ENCODE results near the gene KIAA1671.
A peak's percentile ranks its signal among the peaks of the same experiment; 100 is the strongest.

Gene KIAA1671

GRCh38 chr22:25048659-25049647 is 96.4 kb downstream of the KIAA1671 start:
- DNase-seq, result peak; percentile 69

DNA sequence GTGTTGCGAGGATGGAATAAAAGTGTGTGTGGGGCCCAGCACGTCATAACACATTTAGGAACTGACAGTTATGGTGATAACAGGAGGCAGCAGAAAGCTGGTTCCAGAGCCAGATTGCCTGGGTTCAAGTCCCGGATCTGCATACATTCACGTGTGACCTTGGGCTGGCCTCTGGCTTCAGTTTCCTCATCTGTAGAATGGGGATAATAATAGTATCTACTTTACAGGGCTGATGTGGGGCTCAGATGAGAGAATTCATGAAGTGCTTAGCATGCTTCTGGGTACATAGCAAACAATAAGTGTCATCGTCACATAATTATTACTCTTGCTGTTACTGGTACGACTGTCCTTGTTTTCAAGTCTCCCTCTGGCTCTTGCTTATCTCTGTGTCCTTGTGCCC is 97.3 kb downstream of the KIAA1671 start:
- no peak for DNase-seq

DNA sequence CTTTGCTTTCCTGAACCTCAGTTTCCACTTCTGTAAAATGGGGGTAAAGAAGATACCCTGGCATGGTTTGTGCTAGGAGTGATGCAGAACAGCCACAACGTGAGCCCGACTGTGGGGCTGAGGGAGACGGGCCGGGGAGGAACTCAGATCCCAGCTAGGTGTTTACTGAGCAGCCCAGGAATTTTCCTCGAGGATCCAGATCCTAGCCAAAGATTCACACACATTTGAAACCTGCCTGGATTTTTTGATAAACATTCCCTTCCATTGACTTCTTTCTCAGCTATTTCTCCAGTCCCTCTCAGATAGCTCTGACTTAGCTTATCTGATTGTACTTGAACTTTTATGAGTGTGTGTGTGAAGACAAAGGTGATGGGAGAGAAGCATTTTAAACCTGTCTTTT is 98.0 kb downstream of the KIAA1671 start:
- DNase-seq, result no peak

GRCh38 chr22:25051073-25051472 is 98.6 kb downstream of the KIAA1671 start:
- DNase-seq, result no peak

GRCh38 chr22:25051983-25052710 is 99.6 kb downstream of the KIAA1671 start:
- no peak for DNase-seq

DNA sequence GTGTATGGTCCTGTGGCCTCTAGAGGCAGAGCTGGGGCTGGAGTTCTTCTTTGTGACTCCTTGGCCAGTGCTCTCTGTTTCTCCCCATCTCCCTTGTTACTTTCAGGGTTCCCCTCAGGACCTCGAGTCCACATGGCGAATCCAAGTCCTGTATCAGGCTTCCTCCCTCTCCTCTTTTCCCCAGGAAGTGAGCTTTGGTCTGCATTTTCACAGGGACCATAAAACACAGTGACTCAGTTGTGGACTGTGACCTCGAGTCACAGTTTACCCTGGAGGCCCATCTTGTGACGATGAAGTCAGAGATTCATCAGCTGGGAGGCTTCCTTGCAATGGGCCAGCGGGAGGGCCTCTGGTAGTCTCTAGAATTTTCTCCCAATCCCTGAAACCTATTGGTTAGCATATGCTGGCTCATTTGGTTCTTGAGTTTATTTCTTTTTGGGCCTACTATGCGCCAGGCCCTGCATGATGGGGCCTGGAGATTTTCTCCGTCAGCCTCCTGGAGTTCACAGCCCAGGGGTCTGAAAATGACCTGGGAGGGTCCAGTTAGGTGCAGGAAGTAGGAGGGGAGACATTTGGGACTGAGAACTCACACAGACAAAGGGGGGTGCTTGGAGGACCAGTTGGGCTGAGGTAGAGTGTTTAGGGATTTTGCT is 100.8 kb downstream of the KIAA1671 start:
- no peak for DNase-seq

GRCh38 chr22:25054943-25055511 is 102.5 kb downstream of the KIAA1671 start:
- no peak for DNase-seq

- peak; percentile 82 for DNase-seq
Measured at GRCh38 chr22:25057013-25057881, 104.7 kb downstream of the KIAA1671 start.

DNA sequence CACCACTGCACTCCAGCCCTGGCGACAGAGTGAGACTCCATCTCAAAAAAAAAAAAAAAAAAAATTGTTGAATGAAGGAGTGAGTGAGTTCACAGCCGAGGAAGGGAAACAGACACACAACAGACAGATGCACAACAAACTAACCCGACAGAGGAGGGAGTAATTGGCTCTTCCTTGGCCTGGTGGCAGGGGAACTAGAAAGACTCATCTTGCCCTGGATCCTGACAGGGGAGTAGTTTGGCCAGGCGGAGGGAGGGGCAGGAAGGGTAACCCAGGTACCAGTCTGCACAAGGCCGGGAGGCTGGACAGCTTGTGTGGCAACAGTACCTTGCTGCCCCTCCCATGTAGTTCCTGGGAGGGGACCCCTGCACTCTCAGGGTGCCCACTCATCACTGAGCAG is 106.9 kb downstream of the KIAA1671 start:
- DNase-seq, result no peak

DNA sequence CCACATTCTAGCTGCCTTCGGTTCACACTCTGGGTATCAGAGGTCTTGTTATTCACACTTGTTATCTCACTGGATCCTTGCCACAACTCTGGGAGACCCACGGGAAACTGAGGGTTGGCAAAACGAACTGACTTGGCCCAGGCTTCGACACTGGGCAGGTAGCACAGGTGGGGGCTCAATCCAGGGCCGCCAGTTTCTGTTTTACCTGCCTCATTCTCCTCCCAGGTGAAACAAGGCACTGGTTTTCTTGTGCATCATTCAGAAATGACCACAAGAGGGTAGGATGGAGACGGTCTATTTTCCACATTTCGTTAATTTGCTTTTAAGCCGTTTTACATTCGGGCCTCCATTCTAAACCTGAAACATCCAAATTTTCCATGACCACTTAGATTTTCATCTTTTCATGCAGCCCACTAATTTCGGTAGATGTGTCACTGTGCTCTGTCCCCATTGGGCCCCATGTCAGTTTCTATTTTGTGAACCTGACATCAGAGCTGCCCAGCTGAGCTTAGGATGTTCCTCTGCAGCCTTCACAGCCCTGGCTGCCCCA is 108.1 kb downstream of the KIAA1671 start:
- peak; percentile 40 for DNase-seq

DNA sequence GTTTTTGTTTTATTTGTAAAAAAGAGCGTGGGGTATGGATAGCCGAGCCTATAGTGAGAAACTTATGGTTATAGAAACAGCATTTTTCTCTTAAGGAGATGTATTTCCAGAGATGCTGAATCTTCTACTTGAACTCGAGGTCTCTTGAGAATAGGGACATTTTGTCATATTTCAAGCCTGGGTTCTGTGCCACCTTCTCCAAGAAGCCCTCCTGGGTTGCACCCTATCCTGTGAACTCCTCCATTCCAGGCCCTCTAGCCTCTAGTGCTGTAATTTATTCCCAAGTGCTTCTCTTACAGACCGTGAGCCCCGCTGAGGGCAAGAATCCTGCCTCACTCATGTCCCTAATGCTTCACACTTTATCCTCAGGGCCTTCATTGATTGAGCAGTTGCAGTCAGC is 108.6 kb downstream of the KIAA1671 start:
- no peak for DNase-seq

- DNase-seq, result no peak
Measured at GRCh38 chr22:25061605-25062376, 109.3 kb downstream of the KIAA1671 start.

DNA sequence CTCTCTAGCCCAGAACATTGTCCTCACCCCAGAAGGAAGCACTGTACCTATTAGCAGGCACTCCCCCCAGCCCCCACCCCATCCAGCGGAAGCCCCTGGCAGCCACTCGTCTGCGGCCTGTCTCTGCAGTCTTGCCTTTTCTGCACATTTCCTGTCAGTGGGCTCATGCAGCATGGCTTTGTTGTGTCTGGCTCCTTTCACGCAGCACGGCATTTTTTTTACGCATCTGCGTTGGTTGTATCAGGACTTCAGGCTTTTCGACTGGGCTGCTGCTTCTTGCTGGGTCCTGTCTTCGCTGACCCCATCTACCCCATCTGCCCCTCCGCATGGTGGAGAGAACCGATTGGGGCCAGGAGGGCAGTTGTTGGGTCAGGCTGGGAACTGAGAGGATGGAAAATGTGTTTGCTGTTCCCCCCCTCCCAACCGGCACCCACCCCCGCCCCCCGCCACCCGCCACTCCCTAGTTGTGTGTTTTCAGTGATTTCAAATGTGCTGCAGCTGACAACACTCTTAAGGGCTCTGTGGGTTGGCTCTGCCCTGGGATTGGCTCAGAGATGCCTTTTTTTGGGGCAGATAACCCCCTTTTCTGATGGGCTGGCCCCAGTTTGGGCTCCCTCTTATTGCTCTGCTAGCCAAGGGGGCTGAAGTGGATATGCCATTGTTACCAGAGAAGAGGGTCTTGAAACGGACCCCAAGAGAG is 110.0 kb downstream of the KIAA1671 start:
- peak; percentile 77 for DNase-seq

- no peak for DNase-seq
Measured at GRCh38 chr22:25064894-25065560, 112.5 kb downstream of the KIAA1671 start.

GRCh38 chr22:25066861-25067435 is 114.4 kb downstream of the KIAA1671 start:
- DNase-seq, result no peak

DNA sequence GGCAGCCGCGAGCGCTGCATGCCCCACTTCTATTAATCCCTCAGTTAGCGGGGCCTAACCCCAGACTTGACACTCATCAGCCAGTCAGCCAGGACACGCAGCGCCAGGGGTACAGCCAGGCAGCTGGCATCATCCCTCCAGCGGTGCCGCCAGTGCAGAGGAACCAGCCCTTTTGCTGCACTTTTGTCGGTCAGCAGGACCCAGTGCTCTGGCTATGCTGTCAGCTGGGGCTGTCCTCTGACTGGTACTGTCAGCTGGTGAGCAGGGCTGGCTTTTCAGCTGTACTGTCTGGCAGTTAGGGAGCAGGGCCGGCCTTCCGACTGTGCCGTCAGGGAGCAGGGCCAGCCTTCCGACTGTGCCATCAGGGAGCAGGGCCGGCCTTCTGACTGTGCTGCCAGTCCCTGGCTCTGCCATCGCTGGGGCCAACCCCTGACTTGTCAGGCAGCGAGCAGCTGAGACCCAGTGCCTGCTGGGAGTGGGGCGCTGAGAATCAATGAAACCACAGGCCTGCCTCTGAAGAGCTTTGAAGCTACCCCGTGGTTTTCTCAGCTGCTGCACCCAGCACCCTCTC is 115.4 kb downstream of the KIAA1671 start:
- peak; percentile 83 for DNase-seq

DNA sequence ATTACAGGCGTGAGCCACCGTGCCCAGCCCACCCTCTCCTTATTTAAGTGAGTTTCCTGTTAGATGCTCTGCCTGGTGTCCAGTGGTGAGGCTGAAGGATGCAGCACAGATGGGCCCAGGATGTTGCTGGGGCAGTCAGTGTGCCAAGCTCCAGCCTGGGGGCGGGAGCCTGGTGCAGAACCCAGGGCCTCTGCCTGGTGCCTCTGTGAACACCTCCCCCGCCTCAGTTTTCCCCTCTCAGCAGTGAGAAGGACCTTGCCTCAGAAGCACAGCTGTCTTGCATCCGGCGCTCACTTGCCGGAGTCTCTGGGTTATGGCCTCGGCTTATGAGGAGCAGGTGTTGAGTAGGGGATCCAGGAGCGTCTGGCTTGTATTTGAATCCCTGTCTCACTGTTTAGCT is 116.2 kb downstream of the KIAA1671 start:
- DNase-seq, result peak; percentile 42

DNA sequence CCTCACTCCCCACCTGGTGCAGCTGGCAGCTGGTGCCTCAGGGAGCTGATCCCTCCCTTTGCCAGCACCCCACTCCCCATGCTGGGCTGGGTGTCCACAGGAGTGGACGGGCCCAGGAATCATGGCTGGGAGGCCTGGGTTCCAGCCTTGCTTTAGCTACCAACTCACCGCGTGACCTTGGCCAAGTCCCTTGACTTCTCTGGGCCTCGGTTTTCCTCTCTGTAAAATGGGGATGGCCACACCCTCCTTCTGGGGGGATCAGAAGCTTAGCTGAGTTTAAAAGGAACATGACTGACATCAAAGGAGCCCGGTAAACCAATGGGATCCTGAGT is 116.9 kb downstream of the KIAA1671 start:
- DNase-seq, result no peak
